ENCODE measurements around the gene CCDC188. TPM values are rescaled to one million over a fixed set of nuclear protein-coding genes. Genes with fewer than 3 reads are reported as not detected.

Gene CCDC188
- total RNA-seq, 2 donors from 2014 or later: 1.5 TPM; not detected in 1

DNA sequence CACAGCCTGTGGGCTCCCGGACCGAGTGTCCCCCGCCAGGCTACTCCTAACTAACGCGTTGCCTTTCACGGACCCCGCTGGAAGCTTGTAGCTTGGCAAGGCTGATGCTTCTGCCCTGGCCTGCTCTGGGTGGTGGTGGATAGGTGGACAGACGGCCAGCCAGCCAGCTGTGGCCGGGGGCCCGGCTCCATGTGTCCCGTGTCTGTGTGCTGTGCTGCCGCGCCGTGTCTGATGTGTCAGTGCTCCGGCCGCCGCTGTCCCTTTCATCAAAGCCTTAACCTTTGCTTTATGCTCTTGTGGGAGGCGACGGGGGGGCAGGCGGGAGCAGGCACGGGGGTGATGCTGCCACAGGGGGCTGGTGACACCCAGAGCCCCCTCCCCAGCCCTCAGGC lies 5.0 kb downstream of the CCDC188 start:
- ATAC-seq (no peak), DNase-seq (no peak)

DNA sequence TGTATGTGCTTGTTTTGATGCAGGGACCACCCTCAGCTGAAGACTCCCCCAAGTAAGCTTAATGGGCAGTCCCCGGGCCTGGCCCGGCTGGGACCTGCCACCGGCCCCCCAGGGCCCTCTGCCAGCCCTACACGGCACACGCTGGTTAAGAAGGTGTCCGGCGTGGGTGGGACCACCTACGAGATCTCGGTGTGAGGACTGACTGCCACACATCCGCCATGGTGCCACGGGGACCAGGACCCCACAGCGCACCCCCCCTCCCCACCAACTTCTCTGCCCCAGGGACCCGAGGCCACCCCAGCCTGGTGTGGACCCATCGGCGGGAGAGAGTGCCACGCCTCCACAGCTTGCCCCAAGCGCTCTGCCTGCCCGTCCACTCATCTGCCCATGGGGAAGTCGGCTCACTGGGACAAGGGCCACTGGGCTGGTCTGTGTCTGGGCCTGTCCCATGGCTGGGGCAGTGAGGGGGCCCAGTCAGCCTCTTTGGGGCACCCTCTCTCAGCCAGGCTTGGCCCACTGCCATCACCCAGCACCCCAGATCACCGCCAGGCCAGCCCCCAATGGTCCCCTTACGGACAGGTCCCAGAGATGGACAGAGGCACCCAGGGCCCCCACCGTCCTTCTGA lies 5.5 kb downstream of the CCDC188 start:
- H3K9me3 ChIP-seq (ENCODE audit: control insufficient read depth, low read length, poor library complexity, severe bottlenecking): no peaks in the 10 kb centered on the region
- Mint-ChIP-seq H3K27me3 (no peaks in the 10 kb centered on the region), H3K36me3 (ENCODE audit: low read depth) (no peaks in the 10 kb centered on the region), H3K4me3 (no peak overlapping the region), H3K4me1 (no peaks in the 10 kb centered on the region), H3K27ac (no peak overlapping the region)
- no peak for DNase-seq
- no peak for ATAC-seq

More for the DNA sequence above, 5.0 kb downstream of the CCDC188 start:
- no peaks in the 10 kb centered on the region for H3K36me3 Mint-ChIP-seq (ENCODE audit: low read depth)
- H3K4me1 Mint-ChIP-seq: no peaks in the 10 kb centered on the region
- no peaks in the 10 kb centered on the region for H3K27me3 Mint-ChIP-seq
- H3K27ac Mint-ChIP-seq: no peak overlapping the region
- H3K9me3 ChIP-seq (ENCODE audit: control insufficient read depth, low read length, poor library complexity, severe bottlenecking): no peaks in the 10 kb centered on the region
- H3K4me3 Mint-ChIP-seq: no peak overlapping the region

DNA sequence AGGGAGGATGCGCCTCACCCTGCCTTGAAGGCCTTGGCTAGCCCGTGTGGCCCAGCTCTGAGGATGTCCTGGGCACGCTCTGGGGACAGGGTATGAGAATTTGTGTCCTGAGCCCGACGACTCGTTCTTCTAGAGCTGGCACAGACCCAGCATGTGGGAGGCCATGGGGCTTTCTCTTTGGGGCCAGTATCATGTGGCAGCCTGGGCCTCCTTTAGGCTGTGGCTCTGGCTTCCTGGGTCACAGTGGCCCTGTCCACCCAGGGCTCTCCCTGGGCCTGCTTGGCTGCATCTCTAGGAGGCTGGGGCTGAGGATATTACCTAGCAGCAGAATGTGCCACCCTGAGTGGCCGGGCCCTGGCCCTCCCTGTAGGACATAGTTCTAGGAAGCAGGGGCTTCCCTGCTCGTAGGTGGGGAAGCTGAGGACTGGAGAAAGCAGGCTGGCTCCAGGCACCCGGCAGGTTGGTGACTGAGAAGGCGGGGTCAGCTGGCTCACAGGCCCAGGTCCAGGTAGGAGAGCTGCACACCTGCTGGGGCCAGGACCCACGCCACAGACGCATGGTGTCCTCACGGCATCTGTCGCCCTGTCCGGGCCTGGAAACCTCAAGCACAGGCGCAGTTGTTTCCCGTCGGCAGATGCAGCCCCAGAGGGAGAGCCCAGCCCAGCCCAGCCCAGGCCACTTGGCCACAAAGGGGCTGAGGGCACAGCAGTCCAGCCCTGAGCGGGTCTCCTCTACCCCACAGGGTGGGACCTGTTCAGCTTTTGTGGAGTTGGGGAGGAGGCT lies 6.8 kb downstream of the CCDC188 start:
- H3K27me3 Mint-ChIP-seq: no peaks in the 10 kb centered on the region
- no peak overlapping the region for H3K4me3 Mint-ChIP-seq
- no peak for ATAC-seq
- no peaks in the 10 kb centered on the region for H3K9me3 ChIP-seq (ENCODE audit: control insufficient read depth, low read length, poor library complexity, severe bottlenecking)
- DNase-seq: no peak
- peaks cover 2% of the 10 kb centered on the region for H3K36me3 Mint-ChIP-seq (ENCODE audit: low read depth)
- H3K4me1 Mint-ChIP-seq: peaks cover 2% of the 10 kb centered on the region
- H3K27ac Mint-ChIP-seq: no peak overlapping the region

DNA sequence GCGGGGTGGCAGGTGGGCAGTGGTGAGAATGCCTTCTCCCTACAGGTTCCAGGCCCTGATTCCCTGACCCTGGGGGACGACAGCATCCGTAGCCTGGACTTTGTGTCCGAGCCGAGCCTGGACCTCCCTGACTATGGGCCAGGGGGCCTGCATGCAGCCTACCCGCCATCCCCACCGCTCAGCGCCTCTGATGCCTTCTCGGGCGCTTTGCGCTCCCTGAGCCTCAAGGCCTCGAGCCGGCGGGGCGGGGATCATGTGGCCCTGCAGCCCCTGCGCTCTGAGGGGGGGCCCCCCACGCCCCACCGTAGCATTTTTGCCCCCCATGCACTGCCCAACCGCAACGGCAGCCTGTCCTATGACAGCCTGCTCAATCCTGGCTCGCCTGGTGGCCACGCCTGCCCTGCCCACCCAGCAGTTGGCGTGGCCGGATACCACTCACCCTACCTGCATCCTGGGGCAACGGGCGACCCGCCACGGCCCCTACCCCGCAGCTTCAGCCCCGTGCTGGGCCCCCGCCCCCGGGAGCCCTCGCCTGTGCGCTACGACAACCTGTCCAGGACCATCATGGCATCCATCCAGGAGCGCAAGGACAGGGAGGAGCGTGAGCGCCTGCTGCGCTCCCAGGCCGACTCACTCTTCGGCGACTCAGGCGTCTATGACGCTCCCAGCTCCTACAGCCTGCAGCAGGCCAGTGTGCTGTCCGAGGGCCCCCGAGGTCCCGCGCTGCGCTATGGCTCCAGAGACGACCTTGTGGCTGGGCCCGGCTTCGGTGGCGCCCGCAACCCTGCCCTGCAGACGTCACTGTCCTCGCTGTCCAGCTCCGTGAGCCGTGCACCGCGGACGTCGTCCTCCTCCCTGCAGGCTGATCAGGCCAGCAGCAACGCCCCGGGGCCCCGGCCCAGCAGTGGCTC lies 7.9 kb downstream of the CCDC188 start:
- Mint-ChIP-seq H3K27ac (no peak overlapping the region), H3K4me3 (no peak overlapping the region), H3K36me3 (ENCODE audit: low read depth) (peaks cover 2% of the 10 kb centered on the region), H3K27me3 (no peaks in the 10 kb centered on the region), H3K4me1 (peaks cover 9% of the 10 kb centered on the region)
- no peak for ATAC-seq
- H3K9me3 ChIP-seq (ENCODE audit: control insufficient read depth, low read length, poor library complexity, severe bottlenecking): no peaks in the 10 kb centered on the region
- no peak for DNase-seq

DNA sequence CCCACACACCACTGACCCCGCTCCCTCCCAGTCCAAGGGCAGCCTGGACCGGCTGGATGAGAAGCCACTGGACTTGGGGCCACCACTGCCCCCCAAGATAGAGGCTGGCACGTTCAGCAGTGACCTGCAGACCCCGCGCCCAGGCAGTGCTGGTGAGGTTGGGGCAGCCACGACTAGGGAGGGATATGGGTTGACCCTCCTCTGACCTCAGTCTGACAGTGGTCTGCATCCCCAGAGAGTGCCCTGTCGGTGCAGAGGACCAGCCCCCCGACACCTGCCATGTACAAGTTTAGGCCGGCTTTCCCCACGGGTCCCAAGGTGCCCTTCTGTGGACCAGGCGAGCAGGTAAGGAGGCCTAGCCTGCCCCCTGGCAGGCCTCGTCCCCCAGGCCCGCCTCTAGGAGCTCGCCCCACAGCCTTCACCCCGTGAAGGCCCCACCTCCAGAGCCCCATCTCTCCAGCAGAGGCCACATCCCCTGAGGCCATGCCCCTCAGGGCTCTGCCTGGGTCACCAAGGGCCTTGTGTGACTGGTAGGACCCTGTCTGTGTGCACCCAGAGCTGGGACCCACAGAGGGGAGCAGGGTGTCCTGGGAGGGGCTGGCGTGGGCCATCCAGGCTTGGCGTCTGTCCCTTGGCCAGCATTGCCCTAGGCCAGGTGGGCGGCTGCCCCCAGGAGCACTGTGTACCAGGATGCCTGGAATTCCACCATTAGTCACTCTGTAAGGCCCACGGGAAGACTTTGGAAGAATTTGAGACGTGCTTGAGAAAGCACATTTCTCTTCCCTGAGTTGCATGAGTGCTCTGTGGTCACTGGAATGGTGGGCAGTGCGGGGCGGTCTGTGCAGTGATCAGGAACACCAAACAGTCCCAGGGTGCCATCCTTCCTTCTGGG lies 9.4 kb downstream of the CCDC188 start:
- DNase-seq (no peak), ATAC-seq (no peak)
- H3K4me3 Mint-ChIP-seq: no peak overlapping the region
- H3K27ac Mint-ChIP-seq: no peak overlapping the region
- no peaks in the 10 kb centered on the region for H3K27me3 Mint-ChIP-seq
- no peaks in the 10 kb centered on the region for H3K9me3 ChIP-seq (ENCODE audit: control insufficient read depth, low read length, poor library complexity, severe bottlenecking)
- peaks cover 2% of the 10 kb centered on the region for H3K36me3 Mint-ChIP-seq (ENCODE audit: low read depth)
- H3K4me1 Mint-ChIP-seq: peaks cover 13% of the 10 kb centered on the region

DNA sequence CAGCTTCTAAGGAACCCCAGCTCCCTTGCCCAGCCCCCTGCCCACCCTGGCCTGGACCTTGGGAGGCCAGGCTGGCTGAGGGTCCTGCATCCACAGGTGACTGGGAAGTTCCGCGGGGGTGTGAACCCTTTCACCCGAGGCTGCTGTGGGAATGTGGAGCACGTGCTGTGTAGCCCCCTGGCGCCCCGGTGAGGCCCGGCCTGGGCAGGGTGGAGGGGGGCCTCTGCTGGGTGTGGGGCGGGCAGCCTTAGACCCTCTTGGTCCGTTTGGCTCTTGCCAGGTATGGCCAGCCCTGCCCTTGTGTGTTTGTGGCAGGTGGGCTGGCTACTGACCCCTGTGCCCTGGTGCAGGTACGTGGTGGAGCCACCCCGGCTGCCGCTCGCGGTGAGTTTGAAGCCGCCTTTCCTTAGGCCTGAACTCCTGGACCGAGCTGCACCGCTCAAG lies 10.3 kb downstream of the CCDC188 start:
- ATAC-seq (no peak), DNase-seq (no peak)
- Mint-ChIP-seq H3K4me3 (no peak overlapping the region), H3K4me1 (peaks cover 16% of the 10 kb centered on the region), H3K27me3 (no peaks in the 10 kb centered on the region), H3K36me3 (ENCODE audit: low read depth) (peaks cover 2% of the 10 kb centered on the region), H3K27ac (no peak overlapping the region)
- H3K9me3 ChIP-seq (ENCODE audit: control insufficient read depth, low read length, poor library complexity, severe bottlenecking): no peaks in the 10 kb centered on the region

DNA sequence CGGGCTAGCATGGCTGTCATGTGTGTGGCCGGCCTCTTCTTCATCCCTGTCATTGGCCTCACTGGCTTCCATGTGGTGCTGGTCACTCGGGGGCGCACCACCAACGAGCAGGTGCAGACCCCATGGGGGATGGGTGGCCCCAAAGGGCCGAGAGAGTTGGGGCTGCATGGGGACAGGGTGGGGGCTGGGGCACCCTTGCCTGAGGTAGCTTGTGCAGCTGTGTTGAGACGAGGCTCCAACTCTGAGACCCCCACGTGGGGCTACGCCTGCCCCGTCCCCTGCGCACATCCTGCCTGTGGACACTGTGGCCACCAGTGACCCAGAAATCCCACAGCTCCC lies 10.8 kb downstream of the CCDC188 start:
- Mint-ChIP-seq H3K36me3 (ENCODE audit: low read depth) (peaks cover 2% of the 10 kb centered on the region), H3K27ac (no peak overlapping the region), H3K27me3 (no peaks in the 10 kb centered on the region), H3K4me1 (peaks cover 16% of the 10 kb centered on the region), H3K4me3 (no peak overlapping the region)
- no peaks in the 10 kb centered on the region for H3K9me3 ChIP-seq (ENCODE audit: control insufficient read depth, low read length, poor library complexity, severe bottlenecking)
- ATAC-seq: no peak
- DNase-seq: no peak

DNA sequence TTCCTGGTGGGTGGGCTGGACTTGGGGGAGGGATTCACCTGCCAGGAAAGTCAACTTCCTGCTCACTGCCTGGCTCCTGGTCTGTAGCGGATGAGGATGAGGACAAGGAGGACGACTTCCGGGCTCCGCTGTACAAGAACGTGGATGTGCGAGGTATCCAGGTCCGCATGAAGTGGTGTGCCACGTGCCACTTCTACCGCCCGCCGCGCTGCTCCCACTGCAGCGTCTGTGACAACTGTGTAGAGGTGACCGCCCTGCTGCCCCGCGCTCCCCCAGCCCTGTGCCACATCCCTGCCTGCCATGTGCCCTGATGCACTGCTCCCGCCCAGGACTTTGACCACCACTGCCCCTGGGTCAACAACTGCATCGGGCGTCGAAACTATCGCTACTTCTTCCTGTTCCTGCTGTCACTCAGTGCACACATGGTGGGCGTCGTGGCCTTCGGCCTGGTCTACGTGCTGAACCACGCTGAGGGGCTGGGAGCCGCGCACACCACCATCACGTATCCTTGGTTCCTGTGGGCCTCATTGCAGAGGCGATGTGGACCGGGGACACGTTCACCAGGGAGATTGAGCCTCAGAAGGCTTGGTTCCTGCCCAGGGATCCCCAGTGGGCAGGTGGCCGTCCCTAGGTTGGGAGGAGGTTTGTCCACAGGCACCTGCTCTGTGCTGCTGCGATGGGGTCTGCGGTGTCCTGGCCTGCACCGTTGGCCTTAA lies 11.3 kb downstream of the CCDC188 start:
- peaks cover 16% of the 10 kb centered on the region for H3K4me1 Mint-ChIP-seq
- H3K9me3 ChIP-seq (ENCODE audit: control insufficient read depth, low read length, poor library complexity, severe bottlenecking): no peaks in the 10 kb centered on the region
- DNase-seq: no peak
- no peak for ATAC-seq
- H3K4me3 Mint-ChIP-seq: no peak overlapping the region
- H3K27ac Mint-ChIP-seq: no peak overlapping the region
- H3K36me3 Mint-ChIP-seq (ENCODE audit: low read depth): peaks cover 2% of the 10 kb centered on the region
- no peaks in the 10 kb centered on the region for H3K27me3 Mint-ChIP-seq

DNA sequence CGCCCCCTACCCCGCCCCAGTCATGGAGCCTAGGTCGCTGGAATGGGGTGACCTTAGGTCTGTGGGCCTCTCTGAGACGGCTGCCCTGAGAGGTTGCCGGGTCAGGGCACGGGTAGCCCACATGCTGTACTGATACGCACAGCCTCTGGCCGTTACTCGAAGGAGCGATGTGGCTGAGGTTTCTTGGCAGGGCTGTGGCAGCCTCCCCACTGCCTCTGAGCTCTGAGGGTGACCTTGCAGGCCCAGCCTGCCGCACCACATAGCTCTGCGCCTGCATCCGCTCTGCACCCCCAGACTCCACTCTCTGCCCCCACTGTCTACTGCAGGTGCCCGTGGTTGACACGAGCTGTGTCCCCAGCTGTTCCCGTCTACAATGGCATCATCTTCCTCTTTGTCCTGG lies 12.0 kb downstream of the CCDC188 start:
- DNase-seq (no peak), ATAC-seq (no peak)
- Mint-ChIP-seq H3K4me1 (peaks cover 17% of the 10 kb centered on the region), H3K27ac (no peak overlapping the region), H3K27me3 (no peaks in the 10 kb centered on the region), H3K4me3 (no peak overlapping the region), H3K36me3 (ENCODE audit: low read depth) (peaks cover 2% of the 10 kb centered on the region)
- H3K9me3 ChIP-seq (ENCODE audit: control insufficient read depth, low read length, poor library complexity, severe bottlenecking): no peaks in the 10 kb centered on the region

DNA sequence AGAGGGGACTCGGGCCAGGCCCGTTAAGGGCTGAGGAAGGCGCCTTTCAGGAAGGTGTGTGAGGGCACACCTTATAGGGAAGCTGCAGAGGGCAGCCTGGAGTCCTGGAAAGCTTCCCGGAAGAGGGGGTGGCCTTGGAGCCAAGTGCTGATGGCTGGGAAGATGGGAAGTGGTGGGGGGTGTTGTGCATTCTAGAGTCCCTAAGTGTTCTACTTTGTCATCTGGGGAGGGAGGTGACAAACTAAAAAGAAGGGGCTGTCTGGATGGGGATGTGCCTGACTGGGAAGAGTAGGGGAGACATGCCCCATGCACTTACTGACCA lies 12.5 kb downstream of the CCDC188 start:
- Mint-ChIP-seq H3K27me3 (no peaks in the 10 kb centered on the region), H3K27ac (no peak overlapping the region), H3K4me3 (no peak overlapping the region), H3K36me3 (ENCODE audit: low read depth) (peaks cover 2% of the 10 kb centered on the region), H3K4me1 (peaks cover 20% of the 10 kb centered on the region)
- DNase-seq (no peak), ATAC-seq (no peak)
- H3K9me3 ChIP-seq (ENCODE audit: control insufficient read depth, low read length, poor library complexity, severe bottlenecking): no peaks in the 10 kb centered on the region

DNA sequence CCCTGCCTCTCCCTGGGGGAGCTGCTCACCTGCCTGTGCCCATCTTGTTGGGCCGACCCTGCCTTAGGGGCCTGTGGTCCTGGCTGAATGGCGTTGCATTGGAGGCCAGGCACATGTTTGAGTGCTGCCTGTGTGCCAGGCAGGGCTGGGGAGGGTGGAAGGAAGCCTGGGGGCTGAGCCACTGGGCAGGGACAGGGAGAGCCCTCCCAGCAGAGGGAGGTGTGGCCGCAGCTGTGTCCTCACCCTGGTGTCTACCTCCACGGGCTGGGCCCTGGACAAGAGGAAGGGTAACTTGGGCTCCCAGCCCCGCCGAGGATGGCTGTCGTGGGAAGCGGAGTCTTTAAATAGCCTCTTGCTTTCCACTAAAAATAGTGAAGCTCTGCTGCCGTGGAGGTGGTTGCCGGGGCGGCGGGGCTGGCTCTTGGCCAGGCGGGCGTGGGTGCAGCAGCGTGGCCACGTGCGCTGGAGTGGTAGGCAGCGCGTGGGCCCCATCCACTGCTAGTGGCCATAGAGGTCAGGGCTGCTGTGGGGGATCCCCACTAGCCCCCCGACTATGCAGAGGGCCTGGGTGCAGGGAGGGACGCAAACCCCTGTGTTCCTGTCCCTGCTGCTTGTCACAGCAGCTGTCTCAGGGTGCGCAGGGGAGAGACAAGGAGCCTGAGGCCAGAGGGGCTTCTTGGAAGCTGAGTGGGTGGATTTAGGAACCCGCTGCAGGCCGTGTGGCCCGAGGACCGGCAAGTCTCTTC lies 13.0 kb downstream of the CCDC188 start:
- Mint-ChIP-seq H3K4me1 (peaks cover 20% of the 10 kb centered on the region), H3K27me3 (no peaks in the 10 kb centered on the region), H3K4me3 (no peak overlapping the region), H3K36me3 (ENCODE audit: low read depth) (peaks cover 2% of the 10 kb centered on the region), H3K27ac (no peak overlapping the region)
- no peak for DNase-seq
- H3K9me3 ChIP-seq (ENCODE audit: control insufficient read depth, low read length, poor library complexity, severe bottlenecking): no peaks in the 10 kb centered on the region
- ATAC-seq: no peak

DNA sequence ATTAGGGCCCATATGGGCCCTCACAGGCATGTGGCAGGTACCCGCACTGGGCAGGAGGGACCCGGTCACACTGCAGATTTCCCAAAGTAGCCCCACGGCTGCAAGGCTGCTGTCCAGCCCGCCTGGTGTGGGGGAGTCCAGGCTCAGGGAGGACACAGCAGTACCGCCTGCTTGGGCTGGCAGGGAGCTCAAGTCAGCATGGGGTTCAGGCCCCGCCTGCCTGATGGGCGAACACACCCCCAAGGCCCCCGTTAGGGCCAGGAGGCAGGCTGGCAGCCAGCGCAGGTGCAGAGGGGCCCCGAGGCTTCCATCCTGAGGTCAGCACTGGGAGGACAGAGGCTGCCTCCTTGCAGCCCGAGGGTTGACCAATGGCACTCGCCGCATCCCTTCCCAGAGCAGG lies 13.7 kb downstream of the CCDC188 start:
- Mint-ChIP-seq H3K4me3 (no peak overlapping the region), H3K27ac (no peak overlapping the region), H3K27me3 (no peaks in the 10 kb centered on the region), H3K36me3 (ENCODE audit: low read depth) (peaks cover 2% of the 10 kb centered on the region), H3K4me1 (peaks cover 20% of the 10 kb centered on the region)
- DNase-seq (no peak), ATAC-seq (no peak)
- H3K9me3 ChIP-seq (ENCODE audit: control insufficient read depth, low read length, poor library complexity, severe bottlenecking): no peaks in the 10 kb centered on the region

Data from T-helper 17 cell (primary cell).